ENCODE measurements around the gene ARID1A. TPM values are rescaled to one million over a fixed set of nuclear protein-coding genes. Genes with fewer than 3 reads are reported as not detected.
"Not testable (repeated sequence)": the region's sequence is repeated elsewhere in the genome, so short reads cannot be mapped to it uniquely, and the experiment has no call there.

The ARID1A gene
- total RNA-seq, 1 experiment from 2014 or later = 16.5 TPM

DNA sequence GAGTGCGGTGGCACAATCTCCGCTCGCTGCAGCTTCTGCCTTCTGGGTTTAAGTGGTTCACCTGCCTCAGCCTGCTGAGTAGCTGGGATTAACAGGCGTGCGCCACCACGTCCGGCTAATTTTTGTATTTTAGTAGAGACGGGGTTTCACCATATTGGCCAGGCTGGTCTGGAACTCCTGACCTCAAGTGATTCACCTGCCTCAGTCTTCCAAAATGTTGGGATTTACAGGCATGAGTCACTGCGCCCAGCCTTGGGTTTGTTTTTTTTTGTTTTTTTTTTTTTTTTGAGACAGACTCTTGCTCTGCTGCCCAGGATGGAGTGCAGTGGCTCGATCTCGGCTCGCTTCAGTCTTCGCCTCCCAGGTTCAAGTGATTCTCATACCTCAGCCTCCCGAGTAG lies 30.1 kb downstream of the ARID1A start:
- not testable (repeated sequence) for DNase-seq (ENCODE audit: extremely low read depth, low read depth)

DNA sequence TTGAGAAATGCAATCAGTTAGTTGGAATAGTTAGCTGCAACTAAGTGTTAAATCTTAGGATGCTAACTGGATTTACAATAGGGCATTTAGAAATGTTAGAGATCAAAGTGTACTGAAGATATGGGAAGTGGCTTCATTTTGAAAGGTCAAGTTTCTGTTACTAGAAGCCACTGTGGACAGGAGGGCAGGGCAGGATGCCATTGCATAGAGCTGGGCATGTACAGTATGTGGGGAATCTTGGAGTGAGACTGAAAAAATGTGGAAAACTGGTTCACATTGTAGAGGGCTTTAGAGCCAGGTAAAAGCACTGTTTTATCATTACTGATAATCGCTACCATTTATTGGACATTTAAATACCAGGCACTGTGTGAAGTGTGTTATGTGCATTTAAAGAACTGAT lies 31.0 kb downstream of the ARID1A start:
- no peak for DNase-seq (ENCODE audit: extremely low read depth, low read depth)

GRCh38 chr1:26727476-26727875 lies 31.7 kb downstream of the ARID1A start:
- DNase-seq (ENCODE audit: extremely low read depth, low read depth) = no peak

DNA sequence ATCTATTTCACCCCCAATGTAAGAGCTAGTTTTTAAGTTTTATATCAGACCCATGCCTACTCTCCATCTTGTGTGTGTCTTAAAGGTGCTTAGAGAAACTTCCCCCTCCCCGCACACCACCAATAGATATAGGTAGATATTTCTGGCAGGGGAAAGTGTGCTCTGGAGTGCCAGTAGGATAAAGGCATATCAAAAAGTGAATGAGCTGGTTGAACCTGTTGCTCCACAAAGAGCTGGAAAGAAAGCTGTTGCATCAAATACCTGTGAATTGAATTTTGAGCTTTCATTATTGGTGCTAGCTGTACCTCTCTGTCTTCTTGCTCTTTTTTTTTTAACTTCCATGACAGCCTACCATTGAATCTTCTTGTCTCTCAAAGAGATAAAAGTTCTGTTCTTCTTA lies 32.8 kb downstream of the ARID1A start:
- DNase-seq (ENCODE audit: extremely low read depth, low read depth) = no peak

DNA sequence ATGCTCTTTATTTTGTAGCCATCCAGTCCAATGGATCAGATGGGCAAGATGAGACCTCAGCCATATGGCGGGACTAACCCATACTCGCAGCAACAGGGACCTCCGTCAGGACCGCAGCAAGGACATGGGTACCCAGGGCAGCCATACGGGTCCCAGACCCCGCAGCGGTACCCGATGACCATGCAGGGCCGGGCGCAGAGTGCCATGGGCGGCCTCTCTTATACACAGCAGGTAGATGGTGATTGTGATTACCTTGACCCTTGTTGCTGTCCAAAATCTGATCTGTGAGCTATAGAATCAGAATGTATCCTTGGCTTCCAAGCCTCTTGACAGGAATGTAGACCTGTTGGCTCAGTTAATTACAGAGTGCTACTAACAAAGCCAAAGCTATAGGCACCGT lies 33.8 kb downstream of the ARID1A start:
- no peak for DNase-seq (ENCODE audit: extremely low read depth, low read depth)

- DNase-seq (ENCODE audit: extremely low read depth, low read depth) = no peak
Measured at GRCh38 chr1:26730695-26731094, 34.9 kb downstream of the ARID1A start.

DNA sequence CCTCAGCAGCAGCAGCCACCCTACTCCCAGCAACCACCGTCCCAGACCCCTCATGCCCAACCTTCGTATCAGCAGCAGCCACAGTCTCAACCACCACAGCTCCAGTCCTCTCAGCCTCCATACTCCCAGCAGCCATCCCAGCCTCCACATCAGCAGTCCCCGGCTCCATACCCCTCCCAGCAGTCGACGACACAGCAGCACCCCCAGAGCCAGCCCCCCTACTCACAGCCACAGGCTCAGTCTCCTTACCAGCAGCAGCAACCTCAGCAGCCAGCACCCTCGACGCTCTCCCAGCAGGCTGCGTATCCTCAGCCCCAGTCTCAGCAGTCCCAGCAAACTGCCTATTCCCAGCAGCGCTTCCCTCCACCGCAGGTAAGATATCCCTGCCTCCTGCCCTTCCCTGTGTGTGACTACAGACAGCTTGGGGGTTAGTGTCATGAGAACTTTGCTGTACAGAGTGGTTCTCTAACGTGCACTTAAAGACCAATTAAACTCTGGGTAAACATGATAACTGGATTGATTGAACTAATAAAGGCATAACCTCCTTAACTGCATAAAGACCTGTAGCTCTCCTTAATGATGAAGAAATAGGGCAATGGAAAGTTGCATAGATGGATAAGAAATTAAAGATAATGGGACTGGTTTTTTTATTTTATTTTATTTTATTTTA lies 35.6 kb downstream of the ARID1A start:
- DNase-seq (ENCODE audit: extremely low read depth, low read depth) = no peak

DNA sequence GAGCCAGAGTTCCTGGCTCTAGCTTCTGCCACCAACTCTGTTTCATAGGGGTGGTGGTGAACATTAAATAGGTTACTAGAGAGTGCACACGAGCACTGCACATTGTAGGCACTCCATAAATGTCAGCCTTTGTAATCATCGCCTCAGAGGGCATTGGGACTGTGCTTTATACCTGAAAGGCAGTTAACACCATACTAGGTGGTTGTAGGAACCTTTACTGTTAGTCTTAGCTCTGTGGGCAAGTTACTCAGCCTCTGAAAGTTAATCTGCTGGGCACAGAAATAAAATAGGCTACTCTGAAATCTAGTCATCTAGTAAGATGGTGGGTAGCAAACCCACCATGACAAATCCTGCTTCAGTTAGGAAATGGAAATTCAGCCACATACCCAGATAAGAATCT lies 37.6 kb downstream of the ARID1A start:
- DNase-seq (ENCODE audit: extremely low read depth, low read depth) = no peak

GRCh38 chr1:26733982-26734381 lies 38.2 kb downstream of the ARID1A start:
- DNase-seq (ENCODE audit: extremely low read depth, low read depth) = no peak

DNA sequence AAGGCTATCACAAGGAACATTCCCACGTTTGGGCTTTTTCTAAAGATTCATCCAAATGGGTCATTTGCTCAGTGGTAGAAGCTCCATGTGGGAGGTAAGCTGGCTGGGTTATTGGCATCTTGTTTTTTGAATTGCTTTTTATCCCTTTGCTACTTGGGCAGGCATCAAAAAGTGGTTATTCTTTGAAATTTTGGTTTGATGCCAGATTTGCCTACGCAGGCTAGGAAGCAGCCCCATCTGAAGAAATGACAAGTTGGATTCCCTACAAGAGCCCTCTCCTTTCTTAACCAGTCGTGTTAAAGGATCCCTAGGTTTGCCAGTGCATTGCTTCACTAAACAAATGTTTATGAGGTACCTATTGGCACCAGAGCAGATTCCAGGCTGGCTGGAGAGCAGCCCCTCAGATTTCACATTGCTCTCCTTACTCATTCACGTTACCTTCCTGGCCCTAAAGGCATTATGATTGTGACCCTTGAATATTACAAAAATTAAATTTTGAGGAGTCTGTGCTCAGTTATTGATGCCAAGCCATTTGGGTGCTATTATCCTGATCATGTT lies 38.8 kb downstream of the ARID1A start:
- no peak for DNase-seq (ENCODE audit: extremely low read depth, low read depth)

GRCh38 chr1:26739329-26739914 lies 43.6 kb downstream of the ARID1A start:
- no peak for DNase-seq (ENCODE audit: extremely low read depth, low read depth)

DNA sequence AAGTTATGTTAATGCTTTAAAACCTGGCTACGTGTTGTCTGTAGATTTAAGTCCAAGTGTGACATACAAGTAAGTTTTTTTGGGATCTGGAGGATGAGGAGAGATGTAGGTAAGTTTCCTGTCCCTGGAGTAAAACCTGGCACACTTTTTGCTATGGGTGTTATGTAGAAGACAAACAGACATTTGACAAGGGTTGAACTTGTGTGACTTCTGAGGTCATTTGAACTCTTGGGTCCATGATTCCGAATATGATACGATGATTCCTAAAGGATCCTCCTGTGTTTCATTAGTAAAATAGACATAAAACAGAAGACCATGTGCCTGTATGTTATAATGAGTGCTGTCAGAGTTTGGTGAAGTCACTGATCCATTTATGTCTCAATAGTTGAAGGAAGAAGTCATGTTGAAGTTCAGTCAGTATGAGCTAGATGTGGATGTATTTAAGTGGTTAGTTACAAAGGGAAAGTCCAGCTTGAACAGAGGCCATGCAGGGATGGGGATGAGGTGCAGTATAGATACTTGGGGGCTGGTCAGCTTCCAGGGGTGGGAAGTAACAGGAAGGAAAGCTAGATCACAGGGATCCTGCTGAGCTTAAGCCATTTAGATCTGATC lies 44.3 kb downstream of the ARID1A start:
- no peak for DNase-seq (ENCODE audit: extremely low read depth, low read depth)

- DNase-seq (ENCODE audit: extremely low read depth, low read depth) = no peak
Measured at GRCh38 chr1:26740952-26741351, 45.1 kb downstream of the ARID1A start.

GRCh38 chr1:26743426-26744059 lies 47.7 kb downstream of the ARID1A start:
- DNase-seq (ENCODE audit: extremely low read depth, low read depth) = no peak

- peak; percentile 47 for DNase-seq (ENCODE audit: extremely low read depth, low read depth)
Measured at GRCh38 chr1:26744075-26744959, 48.5 kb downstream of the ARID1A start.

GRCh38 chr1:26745191-26745590 lies 49.4 kb downstream of the ARID1A start:
- no peak for DNase-seq (ENCODE audit: extremely low read depth, low read depth)

GRCh38 chr1:26747048-26747447 lies 51.2 kb downstream of the ARID1A start:
- DNase-seq (ENCODE audit: extremely low read depth, low read depth) = no peak

DNA sequence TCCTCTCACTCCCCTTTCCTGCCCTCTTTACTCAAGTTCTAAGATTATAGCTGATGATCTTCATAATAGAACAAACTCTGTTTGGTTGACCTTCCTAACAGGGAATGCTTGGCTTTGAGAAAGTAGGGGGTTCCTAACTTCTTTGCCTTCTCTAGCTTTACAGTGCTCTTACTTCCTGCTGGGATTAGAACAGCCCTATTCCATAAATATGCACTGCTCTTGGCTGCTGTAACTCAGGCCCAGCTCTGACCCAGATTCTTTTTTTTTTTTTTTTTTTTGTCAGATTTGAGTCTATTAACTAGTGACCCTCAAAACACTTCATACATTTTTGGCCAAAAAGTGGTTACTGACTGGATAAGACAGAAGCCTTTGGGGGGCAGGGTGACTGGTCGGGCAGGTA lies 52.5 kb downstream of the ARID1A start:
- no peak for DNase-seq (ENCODE audit: extremely low read depth, low read depth)

DNA sequence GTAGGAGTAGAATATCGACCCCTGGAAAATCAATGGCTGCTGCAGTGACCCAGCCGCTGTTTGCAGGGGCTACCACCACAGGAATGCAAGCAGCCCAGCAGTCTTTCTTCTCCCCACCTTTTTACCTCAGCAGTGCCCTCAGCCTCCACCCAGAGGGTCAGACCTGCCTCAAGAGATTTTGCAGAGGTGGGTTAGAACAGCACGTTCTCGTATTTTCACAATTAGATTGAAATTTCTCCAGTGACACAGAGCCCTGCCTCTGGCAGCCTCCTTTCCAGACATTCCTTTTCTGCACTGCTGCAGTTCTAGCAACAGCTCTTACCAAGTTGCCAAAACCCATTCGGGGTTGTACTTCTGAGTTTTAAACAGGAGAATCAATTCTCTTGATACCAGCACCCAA lies 53.6 kb downstream of the ARID1A start:
- DNase-seq (ENCODE audit: extremely low read depth, low read depth) = no peak

GRCh38 chr1:26750428-26750827 lies 54.6 kb downstream of the ARID1A start:
- no peak for DNase-seq (ENCODE audit: extremely low read depth, low read depth)

DNA sequence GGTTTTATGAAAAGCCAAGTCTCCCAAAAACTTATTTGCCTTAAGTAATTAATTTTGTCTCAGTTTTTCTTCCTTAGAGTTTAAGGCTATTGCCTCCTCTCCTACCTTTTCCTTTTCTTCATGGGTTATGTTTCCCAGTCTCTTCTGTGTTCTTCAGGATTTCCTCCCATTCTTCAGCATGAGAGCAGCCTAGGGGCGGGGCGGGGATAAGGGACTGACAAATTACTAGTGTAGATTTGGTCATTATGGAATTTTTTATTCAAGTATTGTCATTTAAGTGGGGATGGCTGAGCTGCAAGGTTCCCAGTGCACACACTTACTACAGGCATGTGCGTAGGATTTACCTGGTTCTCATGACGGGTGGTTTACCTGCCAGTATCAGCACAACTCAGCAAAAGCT lies 56.7 kb downstream of the ARID1A start:
- DNase-seq (ENCODE audit: extremely low read depth, low read depth) = no peak
